DOHH2 (cell line): ENCODE measurements around the gene TMEM88.

ENCODE experiments used
- H3F3A ChIP-seq: fragments of 200-600 bp; sonication (generic), shearing (Covaris generic); 2 replicates; pipeline ENCODE4 v1.6.0; 2016; ENCODE audit warnings: antibody characterized with exemption, mild to moderate bottlenecking; ENCODE audit not compliant: control insufficient read depth, insufficient read depth
- H3K27ac ChIP-seq: fragments of 200-600 bp; sonication (generic); 2 replicates; pipeline ENCODE4 v1.5.1; 2014; ENCODE audit warnings: low read depth, mild to moderate bottlenecking, low read length, moderate library complexity
- H3K27me3 ChIP-seq: fragments of 200-600 bp; sonication (generic); 2 replicates; pipeline ENCODE4 v1.6.1; 2014; ENCODE audit warnings: mild to moderate bottlenecking, low read length, mixed read lengths; ENCODE audit not compliant: control insufficient read depth
- H3K36me3 ChIP-seq: fragments of 200-600 bp; sonication (generic); 2 replicates; pipeline ENCODE4 v1.6.1; 2014; ENCODE audit warnings: mild to moderate bottlenecking, low read length, moderate library complexity, mixed read lengths; ENCODE audit not compliant: control insufficient read depth
- H3K4me1 ChIP-seq: fragments of 200-600 bp; sonication (generic); 2 replicates; pipeline ENCODE4 v1.6.1; 2014; ENCODE audit warnings: mild to moderate bottlenecking, low read length, mixed read lengths; ENCODE audit not compliant: control insufficient read depth
- H3K4me2 ChIP-seq: fragments of 200-600 bp; sonication (generic); 2 replicates; pipeline ENCODE4 v1.6.0; 2014; ENCODE audit warnings: mild to moderate bottlenecking, low read length, moderate library complexity
- H3K4me3 ChIP-seq: fragments of 200-600 bp; sonication (generic); 2 replicates; pipeline ENCODE4 v1.5.1; 2014; ENCODE audit warnings: mild to moderate bottlenecking, low read length, mixed read lengths
- H3K79me2 ChIP-seq: fragments of 200-600 bp; sonication (generic); 2 replicates; pipeline ENCODE4 v1.6.1; 2014; ENCODE audit warnings: mild to moderate bottlenecking, low read length, mixed read lengths; ENCODE audit not compliant: control insufficient read depth
- H3K9me2 ChIP-seq: fragments of 200-600 bp; sonication (generic); replicated peaks from 2 replicates; pipeline ENCODE4 v1.6.1; 2014; ENCODE audit warnings: mild to moderate bottlenecking, low read length, mixed read lengths; ENCODE audit not compliant: control insufficient read depth
- H3K9me3 ChIP-seq: fragments of 200-600 bp; sonication (generic); 2 replicates; pipeline ENCODE4 v1.6.1; 2014; ENCODE audit warnings: antibody characterized with exemption, low read length, mixed read lengths; ENCODE audit not compliant: control insufficient read depth, insufficient read depth
- H4K20me1 ChIP-seq: fragments of 200-600 bp; sonication (generic); 2 replicates; pipeline ENCODE4 v1.6.0; 2014; ENCODE audit warnings: low read depth, mild to moderate bottlenecking, antibody characterized with exemption, low read length, moderate library complexity; ENCODE audit not compliant: control insufficient read depth, insufficient read depth
- EZH2phosphoT487 ChIP-seq: fragments of 200-600 bp; sonication (generic); IDR thresholded peaks from 2 replicates; pipeline ENCODE4 v1.6.1; 2017; ENCODE audit warnings: borderline replicate concordance, mild to moderate bottlenecking, antibody characterized with exemption, low read length, moderate library complexity, mixed read lengths
- TF ChIP-seq, protein P1 (sequence below): fragments of 200-600 bp; sonication (generic); IDR thresholded peaks from one replicate; pipeline ENCODE4 v1.5.1; 2014; ENCODE audit warnings: antibody characterized with exemption, mild to moderate bottlenecking, low read depth, low read length; ENCODE audit not compliant: poor library complexity, severe bottlenecking

Gene TMEM88

DNA sequence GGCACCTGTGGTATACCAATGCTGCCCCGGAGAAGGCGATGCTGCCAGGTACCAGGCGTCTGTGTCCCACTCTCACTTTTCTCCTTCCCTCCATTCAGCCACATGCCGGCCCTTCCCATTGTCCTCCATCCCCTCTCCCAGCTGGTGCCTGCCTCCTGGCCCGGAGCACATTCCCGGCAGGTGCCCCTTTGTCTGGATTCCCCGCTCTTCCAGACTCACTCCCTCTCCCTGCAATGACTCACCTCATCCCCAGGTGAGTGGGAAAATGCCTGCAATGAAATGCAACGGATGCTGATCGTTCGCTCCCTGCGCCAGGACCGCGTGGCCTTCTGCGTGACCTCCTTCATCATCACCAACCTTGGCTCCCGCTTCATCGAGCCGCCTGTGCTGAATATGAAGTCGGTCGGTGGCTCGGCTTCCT lies 31.3 kb upstream of the TMEM88 start:
- no peaks in the 10 kb centered on the region for H4K20me1 ChIP-seq

DNA sequence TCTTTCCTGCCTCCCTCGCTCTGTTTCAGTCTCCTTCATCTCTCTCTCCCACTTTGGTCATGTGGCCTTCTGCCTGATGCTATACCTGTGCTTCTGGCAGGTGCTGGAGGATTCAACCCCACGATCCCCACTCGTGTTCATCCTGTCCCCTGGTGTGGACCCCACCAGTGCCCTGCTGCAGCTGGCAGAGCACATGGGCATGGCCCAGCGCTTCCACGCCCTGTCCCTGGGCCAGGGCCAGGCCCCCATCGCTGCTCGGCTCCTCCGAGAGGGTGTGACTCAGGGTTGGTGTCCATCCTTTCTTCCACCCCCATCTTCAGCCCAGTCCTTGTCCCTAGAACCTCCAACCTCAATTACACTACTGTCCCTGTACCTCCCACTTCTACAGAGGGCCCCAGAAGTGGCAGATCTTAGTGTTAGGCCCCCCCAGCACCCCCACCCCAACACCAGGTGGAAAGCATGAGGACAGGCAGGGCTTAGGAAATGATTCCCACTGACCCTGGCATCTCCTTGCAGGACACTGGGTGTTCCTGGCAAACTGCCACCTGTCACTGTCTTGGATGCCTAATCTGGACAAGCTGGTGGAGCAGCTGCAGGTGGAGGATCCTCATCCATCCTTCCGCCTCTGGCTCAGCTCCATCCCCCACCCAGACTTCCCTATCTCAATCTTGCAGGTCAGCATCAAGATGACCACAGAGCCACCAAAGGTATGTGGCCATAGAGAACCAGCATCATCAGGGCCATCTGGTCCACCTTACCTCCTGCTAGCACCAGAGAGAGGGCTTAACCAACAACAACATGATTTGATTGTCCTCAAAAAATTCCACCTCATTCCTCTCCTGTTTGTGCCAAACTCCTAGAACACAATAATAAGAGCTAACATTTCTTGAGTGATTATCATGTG lies 30.6 kb upstream of the TMEM88 start:
- TF ChIP-seq EZH2phosphoT487: no peak
- TF ChIP-seq, protein P1, sequence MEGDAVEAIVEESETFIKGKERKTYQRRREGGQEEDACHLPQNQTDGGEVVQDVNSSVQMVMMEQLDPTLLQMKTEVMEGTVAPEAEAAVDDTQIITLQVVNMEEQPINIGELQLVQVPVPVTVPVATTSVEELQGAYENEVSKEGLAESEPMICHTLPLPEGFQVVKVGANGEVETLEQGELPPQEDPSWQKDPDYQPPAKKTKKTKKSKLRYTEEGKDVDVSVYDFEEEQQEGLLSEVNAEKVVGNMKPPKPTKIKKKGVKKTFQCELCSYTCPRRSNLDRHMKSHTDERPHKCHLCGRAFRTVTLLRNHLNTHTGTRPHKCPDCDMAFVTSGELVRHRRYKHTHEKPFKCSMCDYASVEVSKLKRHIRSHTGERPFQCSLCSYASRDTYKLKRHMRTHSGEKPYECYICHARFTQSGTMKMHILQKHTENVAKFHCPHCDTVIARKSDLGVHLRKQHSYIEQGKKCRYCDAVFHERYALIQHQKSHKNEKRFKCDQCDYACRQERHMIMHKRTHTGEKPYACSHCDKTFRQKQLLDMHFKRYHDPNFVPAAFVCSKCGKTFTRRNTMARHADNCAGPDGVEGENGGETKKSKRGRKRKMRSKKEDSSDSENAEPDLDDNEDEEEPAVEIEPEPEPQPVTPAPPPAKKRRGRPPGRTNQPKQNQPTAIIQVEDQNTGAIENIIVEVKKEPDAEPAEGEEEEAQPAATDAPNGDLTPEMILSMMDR: no peak
- Histone ChIP-seq H3K9me3 (no peaks in the 10 kb centered on the region), H3K9me2 (no peaks in the 10 kb centered on the region), H3K36me3 (no peaks in the 10 kb centered on the region), H3K4me2 (no peak overlapping the region), H3K27me3 (peaks cover 13% of the 10 kb centered on the region; the same call in 1 of the 2 replicates), H3K79me2 (no peaks in the 10 kb centered on the region), H3K4me1 (peaks cover 10% of the 10 kb centered on the region; the same call in 1 of the 2 replicates), H3K27ac (no peak overlapping the region), H4K20me1 (no peaks in the 10 kb centered on the region), H3F3A (0 out of 2 replicates have a peak, but pooled peaks cover 4% of the 10 kb centered on the region), H3K4me3 (no peak overlapping the region)

More for the DNA sequence above, 31.3 kb upstream of the TMEM88 start:
- Histone ChIP-seq H3K4me3 (no peak overlapping the region), H3K9me3 (no peaks in the 10 kb centered on the region), H3K4me1 (peaks cover 10% of the 10 kb centered on the region; the same call in 1 of the 2 replicates), H3F3A (0 out of 2 replicates have a peak, but pooled peaks cover 4% of the 10 kb centered on the region), H3K27me3 (peaks cover 15% of the 10 kb centered on the region; the same call in 1 of the 2 replicates), H3K79me2 (no peaks in the 10 kb centered on the region), H3K4me2 (no peak overlapping the region), H3K27ac (no peak overlapping the region), H3K9me2 (no peaks in the 10 kb centered on the region), H3K36me3 (no peaks in the 10 kb centered on the region)
- no peak for TF ChIP-seq EZH2phosphoT487
- TF ChIP-seq, protein P1: no peak

DNA sequence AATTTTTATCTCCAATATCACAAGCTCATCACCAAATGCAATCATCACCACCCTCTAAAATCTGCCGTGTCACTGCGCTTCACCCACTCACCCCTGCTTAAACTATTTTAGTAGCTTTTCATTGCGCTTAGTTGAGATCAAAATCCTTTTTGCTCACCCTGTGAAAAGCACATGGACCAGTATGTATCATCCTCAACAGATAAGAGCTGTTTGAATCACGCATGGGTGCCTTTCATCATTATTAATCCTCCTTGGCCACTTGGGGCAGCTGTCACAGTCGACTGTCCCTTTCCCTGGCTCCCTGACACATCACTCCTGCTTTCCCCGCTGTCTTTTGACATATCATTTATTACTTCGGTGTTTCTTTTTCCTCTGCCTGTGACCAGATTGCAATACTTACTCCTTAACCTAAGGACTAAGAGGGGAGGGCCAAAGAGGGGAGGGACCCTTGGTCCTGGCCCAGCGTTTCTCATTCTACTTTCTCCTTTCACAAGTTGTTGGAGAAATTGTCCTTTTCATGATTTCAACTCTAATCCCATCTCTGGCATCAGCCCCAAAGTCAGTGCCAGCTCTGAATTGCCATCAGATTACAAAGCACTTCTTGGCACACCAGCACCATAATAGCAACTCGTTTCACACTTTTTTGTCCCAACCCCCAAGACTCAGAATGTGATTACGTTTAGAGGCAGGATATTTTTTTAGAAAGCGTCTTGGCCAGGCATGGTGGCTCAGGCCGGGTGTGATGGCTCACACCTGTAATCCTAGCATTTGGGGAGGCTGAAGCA lies 29.5 kb upstream of the TMEM88 start:
- Histone ChIP-seq H3K9me3 (no peaks in the 10 kb centered on the region), H3F3A (0 out of 2 replicates have a peak, but pooled peaks cover 4% of the 10 kb centered on the region), H4K20me1 (no peaks in the 10 kb centered on the region), H3K27ac (no peak overlapping the region), H3K9me2 (no peaks in the 10 kb centered on the region), H3K4me1 (peaks cover 10% of the 10 kb centered on the region; the same call in 1 of the 2 replicates), H3K36me3 (no peaks in the 10 kb centered on the region), H3K4me2 (no peak overlapping the region), H3K79me2 (no peaks in the 10 kb centered on the region), H3K4me3 (no peak overlapping the region), H3K27me3 (peaks cover 15% of the 10 kb centered on the region)
- no peak for TF ChIP-seq EZH2phosphoT487
- TF ChIP-seq, protein P1: no peak
